Erythroblast (primary cell): ENCODE measurements around the gene FANCI.

ENCODE experiments used
- GATA1 ChIP-seq: IDR thresholded peaks from 2 replicates; pipeline ENCODE4 v1.6.1; 2011; ENCODE audit warnings: low read depth, mild to moderate bottlenecking, control low read depth, low read length, moderate library complexity
- POLR2A ChIP-seq: IDR thresholded peaks from 2 replicates; pipeline ENCODE4 v1.6.1; 2011; ENCODE audit warnings: mild to moderate bottlenecking, low read length

DNA sequence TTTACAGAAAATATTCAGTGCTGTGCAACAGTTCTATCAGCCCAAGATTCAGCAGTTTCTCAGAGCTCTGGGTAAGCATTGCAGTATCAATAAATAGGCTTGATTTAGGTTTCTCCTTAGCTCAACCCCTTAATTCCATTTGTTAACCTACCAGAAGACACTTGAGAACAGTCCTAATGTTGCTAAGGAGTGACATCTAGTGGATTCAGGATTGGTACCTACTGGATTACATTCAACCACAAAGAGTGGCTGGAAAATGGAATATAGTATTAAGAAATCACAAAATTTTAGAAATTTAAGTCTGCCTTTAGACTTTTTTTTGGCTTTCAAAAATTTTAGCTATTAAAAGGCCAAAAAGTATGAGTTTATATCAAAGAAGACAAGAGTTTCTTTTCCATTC lies 56.1 kb downstream of the FANCI start:
- TF ChIP-seq POLR2A (no peak), GATA1 (no peak)
